GM11168 (cell line): ENCODE measurements around the gene PLK1.
"Not testable (repeated sequence)": the region's sequence is repeated elsewhere in the genome, so short reads cannot be mapped to it uniquely, and the experiment has no call there.

Experiments used
- in situ Hi-C: fragments of 300-500 bp; cut with MboI; formaldehyde crosslinking; loops from one replicate; pipeline ENCODE4 v1.12.0; 2022; ENCODE audit warnings: low sequenced_read_pairs; ENCODE audit not compliant: unreplicated experiment

Gene PLK1

DNA sequence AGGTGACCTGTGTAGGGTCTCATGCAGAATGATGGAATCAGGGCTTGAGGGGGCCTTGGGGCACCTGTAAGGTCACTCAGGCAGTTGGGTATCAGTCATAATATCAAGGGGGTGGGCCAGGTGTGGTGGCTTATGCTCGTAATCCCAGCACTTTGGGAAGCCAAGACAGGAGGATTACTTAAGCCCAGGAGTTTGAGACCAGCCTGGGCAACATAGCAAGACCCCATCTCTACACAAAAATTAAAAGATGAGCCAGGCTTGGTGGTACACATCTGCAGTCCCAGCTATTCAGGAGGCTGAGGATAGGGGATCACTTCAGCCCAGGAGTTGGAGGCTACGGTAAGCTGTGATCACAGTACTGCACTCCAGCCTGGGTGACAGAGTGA, 26.8 kb downstream of the PLK1 start:
- in situ Hi-C loops = no loop called here

DNA sequence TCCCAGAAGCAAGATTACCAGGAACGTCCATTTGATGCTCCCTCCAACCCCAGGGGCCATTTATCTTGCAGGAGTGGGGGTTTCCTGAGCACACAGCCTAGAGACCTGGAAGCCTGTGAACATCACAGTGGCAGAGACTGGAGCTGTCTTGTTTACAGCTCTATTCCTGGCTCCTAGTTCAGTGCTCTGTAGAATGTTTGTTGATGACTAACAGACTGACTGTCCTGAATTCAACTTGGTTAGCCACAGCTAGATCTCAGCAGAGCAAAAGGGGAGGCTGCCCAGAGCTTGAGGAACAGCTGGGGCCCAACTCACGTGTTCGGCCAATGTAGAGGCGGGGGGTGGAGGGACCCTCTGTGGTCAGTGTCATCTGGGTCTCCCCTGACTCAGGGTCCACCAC, 27.8 kb downstream of the PLK1 start:
- in situ Hi-C loops = no loop called here

DNA sequence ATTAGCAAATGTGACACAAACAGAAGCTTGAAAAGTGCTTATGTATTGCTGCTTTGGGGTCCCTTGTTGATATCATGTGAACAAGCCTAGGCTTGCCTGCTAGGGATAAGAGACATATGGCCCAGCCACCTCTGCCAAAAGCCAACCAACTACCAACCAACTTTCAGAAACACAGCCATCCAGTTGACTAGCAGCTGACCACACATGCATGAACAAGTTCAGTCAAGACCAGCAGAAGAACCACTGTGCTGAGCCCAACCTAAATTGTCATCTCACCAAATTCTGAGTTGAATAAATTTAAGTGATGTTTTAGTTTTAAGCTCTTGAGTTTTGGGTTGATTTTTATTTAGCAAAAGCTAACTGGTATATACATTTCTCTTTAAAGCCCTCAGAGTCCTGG, 30.8 kb downstream of the PLK1 start:
- in situ Hi-C loops = no loop called here

DNA sequence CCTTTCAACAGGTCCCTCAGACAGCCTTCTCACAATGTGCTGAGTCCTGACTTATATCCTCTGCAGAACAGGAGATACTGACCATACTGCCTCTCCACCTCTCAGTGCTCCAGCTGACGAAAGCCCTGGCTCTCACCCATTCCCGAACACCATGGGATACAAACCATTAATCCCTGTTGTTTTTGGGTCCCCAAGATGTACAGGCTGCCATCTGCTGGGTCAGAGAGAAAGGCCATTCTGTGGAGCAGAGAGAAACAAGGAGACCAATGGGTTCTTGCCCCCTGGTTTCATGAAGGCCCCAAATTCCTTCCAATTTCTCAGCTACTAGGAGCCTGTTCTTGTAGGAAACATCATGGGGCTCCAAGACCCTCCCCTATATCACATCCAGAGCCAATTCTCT, 31.3 kb downstream of the PLK1 start:
- in situ Hi-C loops = no loop called here

DNA sequence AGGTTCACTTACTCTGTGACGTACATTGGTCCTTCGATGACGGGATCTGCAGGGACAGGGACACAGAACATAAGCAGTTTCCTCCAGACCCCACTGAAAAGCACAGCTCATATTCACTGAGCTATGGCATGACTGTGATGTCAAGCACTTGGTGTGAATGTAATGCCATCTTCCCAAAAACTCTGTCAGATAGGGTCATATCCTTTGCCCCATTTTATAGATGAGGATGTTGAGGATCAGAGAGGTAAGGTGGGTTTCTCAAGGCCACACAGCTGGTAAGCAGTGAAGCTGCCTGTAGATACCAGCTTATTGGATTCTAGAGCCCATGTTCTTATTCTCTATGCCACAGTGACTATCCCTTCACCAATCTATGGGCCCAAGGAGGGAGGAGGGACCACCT, 31.8 kb downstream of the PLK1 start:
- in situ Hi-C loops = no loop called here

DNA sequence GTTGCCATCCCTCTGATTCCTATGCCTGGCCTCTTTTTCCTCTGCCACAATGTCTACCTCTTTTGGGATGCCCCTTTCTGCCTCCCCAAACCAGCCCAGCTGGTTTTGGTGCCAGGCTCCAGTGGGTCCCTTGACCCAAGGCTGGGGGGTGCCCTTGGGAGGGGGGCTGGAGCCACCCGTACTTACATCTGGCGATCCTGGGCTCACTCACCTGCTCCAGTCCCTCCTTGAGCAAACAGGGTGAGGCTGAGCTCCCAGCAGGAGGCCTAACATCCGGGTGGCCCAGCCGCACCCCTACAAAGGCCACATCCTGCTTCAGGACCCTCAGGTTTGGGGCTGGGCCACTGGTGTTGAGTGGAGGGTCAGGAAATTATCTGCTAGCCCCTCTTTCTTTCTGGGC, 33.1 kb downstream of the PLK1 start:
- in situ Hi-C loops = no loop called here

DNA sequence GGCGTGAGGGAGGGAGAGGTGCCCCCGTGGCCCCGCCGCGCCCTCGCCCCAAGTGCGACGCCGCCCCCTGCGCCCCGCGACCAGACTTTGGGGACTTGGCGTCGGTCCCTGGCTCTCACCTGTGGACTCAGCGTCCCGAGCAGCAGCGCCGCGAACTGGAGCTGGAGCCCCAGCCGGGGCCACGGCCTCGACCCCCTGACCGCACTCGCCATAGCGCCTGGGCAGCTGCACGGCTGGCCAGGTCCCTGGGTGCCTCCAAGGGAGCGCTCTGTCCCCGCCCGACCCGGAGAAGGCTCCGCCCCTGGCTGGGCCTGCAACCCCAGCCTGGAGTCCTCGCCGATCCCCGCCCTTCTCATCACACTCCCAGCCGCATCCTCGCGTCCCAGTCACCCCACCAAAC, 34.3 kb downstream of the PLK1 start, which contains the start of gene ERN2:
Gene ERN2, minus strand, starts transcription at position 247 of the 400 bp plus-strand sequence. Its CDS starts 35 bp downstream, at position 212.
- in situ Hi-C loops = no loop called here

DNA sequence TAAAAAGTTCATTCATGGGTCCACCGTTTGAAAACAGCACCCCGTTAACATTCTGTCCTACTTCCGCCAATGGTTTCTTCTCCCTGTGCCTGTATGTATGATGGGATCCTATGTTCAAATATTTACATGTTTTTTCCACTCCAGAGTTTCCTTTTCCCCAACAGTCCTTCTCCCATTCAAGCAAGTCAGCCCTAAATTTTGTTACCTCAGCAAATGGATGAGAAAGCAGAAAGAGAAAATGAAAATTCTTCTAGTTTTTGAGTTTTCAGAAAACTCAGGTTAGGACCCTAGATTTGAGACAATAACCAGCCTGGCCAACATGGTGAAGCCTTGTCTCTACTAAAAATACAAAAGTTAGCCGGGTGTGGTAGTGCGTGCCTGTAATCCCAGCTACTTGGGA, 37.8 kb downstream of the PLK1 start:
- in situ Hi-C loops = no loop called here

DNA sequence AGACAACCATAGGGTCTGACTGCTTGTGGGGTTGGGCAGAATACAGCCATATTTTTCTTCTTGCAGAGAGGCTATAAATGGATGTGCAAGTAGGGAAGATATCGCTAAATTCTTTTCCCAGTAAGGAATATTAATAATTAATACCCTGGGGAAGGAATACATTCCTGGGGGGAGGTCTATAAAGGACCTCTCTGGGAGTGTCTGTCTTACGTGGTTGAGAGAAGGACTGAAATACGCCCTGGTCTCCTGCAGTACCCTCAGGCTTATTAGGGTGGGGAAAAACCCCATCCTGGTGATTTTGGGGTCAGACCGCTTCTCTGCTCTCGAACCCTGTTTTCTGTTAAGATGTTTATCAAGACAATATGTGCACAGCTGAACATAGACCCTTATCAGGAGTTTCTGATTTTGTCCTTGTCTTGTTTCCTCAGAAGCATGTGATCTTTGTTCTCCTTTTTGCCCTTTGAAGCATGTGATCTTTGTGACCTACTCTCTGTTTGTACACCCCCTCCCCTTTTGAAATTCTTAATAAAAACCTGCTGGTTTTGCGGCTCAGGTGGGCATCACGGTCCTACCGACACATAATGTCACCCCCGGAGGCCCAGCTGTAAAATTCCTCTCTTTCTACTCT, 44.0 kb downstream of the PLK1 start:
- in situ Hi-C loops = not testable (repeated sequence)

DNA sequence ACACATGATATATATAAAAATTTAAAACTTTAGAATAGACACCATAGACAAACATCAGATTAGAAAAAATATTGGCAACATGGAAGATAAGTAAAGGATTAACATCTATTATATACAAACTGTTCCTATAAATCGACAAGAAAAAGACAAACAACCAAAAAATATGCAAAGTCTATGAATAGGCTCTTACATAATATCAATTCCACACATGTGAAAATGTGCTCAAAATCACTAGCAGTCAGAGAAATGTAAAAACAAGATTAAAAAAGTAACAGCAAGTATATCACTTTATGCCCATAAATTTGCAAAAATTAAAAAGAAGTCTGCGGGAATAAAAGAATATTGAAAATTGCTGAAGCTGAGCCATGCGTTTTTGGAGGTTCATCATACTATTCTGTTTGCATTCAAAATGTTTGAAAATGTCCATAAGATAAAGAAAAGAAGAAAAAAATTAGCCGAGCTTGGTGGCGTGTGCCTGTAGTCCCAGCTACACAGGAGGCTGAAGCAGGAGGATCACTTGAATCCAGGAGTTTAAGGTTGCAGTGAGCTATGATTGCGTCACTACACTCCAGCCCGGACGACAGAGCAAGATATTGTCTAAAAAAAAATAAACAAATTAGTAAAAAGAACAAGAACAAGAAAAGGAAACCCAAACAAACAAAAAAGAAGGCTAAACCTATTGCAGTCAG, 45.6 kb downstream of the PLK1 start:
- in situ Hi-C loops = no loop called here

DNA sequence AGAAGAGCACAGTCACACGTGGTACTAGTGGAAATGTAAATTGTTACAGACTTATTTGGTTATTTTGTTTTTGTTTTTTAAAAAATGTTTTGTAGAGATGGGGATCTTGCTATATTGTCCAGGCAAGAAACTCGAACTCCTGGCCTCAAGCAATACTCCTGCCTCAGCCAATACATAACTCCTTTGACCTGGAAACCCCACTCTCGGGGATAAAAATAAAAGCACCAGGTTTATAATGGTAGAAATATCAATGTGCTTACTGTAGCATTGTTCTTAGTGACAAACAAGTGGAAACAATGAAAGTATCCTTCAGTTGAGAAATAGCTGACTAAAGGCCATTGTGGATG, 46.1 kb downstream of the PLK1 start:
- in situ Hi-C loops = no loop called here

DNA sequence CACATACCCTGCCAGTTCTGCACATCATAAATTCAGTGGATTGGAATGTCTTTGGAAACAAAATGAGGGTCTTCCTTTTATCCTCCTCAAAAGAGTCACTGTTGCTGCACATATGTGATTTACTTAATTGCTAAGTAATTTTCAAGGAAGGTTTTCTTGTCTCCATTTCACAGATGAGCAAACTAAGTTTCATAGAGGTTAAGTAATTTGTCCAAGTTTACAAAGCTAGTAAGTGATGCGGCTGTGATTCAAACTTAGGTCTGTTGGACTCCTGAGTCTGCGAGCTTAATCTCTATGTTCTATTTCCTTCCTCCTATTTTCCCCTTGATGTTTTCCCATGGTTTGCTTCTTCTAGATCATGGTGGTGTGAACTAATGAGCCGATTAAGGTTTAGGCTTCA, 48.0 kb downstream of the PLK1 start:
- in situ Hi-C loops = no loop called here

DNA sequence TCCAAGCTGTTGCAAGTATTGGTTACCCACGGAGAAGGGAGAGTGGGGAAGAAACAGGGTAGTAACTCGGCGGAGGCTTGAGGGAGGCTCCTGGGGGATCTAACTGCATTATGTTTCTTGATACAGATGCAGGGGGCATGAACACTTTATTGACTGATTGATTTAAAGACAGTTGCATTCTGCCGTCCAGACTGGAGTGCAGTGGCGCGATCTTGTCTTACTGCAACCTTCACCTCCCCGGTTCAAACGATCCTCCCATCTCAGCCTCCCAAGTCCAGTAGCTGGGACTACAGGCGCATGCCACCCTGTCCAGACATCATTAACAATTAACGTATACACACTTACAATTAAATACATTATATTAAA, 49.4 kb downstream of the PLK1 start:
- in situ Hi-C loops = no loop called here

DNA sequence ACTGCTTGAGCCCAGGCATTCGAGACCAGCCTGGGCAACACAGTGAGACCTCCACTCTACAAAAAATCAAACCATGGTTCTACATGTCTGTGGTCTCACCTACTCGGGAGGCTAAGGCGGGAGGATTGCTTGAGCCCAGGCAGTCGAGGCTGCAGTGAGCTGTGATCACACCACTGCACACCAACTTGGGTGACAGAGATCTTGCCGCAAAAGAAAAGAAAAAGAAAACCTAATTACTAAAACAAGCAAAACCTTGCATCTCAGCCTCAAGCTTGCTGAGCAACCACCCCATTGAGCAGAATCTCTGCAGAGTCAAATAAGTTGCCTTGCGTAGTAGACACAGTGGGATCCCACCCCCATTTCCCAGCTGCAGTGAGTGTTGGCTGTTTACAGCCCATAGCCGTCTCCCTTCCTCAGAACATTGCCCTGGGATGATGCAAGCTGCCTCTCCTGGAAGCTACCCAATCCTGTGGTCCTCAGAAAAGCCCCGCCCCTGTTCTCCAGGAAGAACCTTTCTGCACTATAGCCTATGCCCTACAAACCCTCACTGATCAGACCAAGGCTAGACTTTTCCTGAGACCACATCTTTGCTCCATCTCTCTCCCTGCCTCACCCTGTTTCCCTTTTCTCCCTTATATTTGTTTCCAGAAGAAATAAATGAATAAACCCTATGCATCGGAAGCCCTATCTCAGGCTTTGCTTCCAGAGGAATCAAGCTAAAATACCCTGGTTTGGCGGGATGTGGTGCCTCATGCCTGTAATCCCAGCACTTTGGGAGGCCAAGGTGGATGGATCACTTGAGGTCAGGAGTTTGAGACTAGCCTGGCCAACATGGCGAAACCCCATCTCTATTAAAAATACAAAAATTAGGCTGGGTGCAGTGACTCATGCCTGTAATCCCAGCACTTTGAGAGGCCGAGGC, 51.1 kb downstream of the PLK1 start:
- in situ Hi-C loops = no loop called here

DNA sequence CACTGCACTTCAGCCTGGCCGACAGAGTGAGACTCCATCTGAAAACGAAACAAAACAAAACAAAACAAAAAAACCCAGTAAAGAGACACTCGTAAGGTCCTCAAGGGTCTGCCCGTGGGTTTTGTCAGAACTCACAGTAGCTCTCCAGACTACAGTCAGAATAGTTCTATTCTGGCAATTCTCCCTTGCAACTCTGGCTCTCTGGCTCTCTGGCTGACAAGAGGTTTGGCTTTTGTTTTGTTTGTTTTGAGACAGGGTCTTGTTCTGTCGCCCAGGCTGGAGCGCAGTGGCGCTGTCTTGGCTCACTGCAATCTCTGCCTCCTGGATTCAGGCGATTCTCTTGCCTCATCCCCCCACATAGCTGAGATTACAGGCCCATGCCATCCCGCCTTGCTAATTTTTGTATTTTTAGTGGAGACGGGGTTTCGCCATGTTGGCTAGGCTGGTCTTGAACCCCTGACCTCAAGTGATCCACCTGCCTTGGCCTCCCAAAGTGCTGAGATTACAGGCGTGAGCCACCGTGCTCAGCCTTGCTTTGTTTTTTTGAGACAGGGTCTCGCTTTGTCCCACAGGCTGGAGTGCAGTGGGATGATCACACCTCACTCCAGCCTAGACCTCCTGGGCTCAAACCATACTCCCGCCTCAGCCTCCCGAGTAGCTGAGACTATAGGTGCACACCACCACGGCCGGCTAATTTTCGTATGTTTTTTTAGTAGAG, 55.6 kb downstream of the PLK1 start:
- in situ Hi-C loops = no loop called here

DNA sequence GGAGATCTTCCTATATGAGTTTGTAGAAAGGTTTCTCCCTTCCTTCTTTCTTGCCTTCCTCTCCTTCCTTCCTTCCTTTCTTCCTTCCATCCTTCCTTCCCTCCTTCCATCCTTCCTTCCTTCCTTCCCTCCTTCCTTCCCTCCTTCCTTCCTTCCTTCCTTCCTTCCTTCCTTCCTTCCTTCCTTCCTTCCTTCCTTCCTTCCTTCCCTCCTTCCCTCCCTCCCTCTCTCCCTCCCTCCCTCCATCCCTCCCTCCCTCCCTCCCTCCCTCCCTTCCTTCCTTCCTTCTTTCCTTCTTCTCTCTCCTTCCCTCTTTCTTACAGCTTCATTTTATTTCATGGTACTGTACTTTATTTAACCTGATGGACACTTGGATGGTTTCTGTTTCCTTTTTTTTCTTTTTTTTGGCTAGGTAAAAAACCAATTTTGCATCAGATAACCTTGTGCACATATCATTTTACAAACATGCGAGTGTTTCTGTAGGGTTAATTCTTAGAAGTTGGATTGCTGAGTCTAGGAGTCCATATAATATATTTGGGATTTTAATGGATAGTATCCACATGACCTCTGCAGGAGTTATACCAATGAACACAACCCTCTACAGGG, 58.8 kb downstream of the PLK1 start:
- in situ Hi-C loops = not testable (repeated sequence)

DNA sequence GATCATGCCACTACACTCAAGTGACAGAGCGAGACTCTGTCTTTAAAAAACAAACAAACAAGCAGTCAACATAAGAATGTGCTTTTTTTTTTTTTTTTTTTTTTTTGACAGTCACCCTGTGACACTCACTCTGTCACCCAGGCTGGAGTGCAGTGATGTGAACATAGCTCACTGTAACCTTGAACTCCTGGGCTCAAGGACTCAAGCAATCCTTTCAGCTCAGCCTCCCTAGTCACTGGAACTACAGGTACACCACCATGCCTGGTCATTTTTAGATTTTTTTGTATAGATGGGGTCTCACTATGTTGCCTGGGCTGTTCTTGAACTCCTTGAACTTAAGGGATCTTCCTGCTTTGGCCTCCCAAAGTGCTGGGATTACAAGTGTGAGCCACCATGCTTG, 60.8 kb downstream of the PLK1 start:
- in situ Hi-C loops = no loop called here
